ENCODE results near the gene CCDC88C.
A peak's percentile ranks its signal among the peaks of the same experiment; 100 is the strongest.

Gene CCDC88C

DNA sequence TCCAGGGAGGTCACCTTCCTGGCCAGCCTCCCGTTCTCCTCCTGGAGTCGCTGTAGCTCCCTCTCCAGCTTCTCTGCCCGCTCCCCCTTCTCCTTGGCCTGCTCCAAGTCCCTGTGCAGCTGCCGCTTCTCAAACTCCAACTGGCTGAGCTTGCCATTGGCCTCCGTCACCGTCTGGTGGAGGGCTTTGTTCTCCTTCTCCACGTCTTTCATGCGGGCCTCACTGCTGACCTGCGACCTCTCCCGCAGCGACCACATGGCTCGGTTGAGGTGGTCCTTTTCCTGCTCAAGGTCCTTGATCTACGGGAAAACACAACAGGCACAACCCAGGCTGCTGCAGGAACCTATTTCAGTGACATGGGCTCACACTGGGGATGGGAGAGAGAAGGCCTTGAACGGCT, 103.8 kb downstream of the CCDC88C start:
- DNase-seq = no peak
- TF ChIP-seq POLR2A (IDR thresholded peaks at IDR 0.05; ENCODE audit: low read length) = no peak
- no peak for TF ChIP-seq GATA1 (IDR thresholded peaks at IDR 0.05; ENCODE audit: low read depth, low read length)

DNA sequence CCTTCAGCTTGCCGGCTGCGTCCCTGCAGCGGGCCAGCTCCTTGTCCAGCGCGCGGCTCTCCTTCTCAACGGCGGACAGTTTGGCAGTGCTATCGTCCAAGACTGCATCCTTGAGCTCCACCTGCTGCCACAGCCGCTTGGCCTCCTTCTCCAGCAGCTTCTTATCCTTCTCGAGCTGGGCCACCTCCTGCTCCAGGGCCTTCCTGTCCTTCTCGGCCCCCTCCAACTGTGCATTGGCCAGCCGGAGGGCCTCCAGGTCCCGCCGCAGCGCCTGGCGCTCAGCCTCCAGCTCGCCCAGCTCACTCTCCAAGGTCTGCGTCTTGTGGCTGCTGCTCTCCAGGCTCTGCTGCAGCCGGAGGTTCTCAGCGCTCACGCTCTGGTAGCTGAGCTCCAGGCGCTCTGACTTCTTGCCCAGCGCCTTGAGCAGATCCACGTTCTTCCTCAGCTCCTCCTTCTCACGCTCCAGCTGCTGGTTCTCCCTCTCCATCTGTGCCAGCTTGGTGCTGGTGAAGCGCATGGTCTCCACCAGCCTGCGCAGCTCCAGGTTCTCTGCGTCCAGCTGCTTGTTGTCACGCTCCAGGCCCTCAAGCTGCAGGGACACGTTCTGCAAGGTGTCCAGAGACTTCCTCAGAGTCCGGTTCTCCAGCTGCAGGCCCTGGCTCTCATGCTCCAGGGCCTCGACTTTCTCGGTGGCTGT, 104.3 kb downstream of the CCDC88C start:
- TF ChIP-seq POLR2A (IDR thresholded peaks at IDR 0.05; ENCODE audit: low read length) (no peak), GATA1 (IDR thresholded peaks at IDR 0.05; ENCODE audit: low read depth, low read length) (no peak)

DNA sequence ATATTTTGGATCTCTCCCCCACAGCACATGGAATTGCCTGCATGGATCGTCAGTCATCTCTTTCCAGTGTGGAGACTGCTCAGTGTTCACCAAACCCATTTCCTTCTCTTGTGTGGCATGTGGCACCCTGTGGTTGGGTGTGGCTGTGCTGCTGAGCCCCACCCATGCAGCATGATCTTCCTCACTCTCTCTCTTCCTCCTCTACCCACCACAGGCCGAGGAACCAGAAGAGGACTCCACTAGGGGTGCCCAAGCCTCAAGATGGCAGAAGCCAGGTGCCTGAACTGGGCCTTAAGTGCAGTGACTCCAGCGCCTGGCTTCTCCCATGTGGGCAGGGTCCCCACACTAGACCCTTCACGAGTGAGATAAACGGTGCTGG, 106.3 kb downstream of the CCDC88C start:
- no peak for TF ChIP-seq GATA1 (IDR thresholded peaks at IDR 0.05; ENCODE audit: low read depth, low read length)
- TF ChIP-seq POLR2A (IDR thresholded peaks at IDR 0.05; ENCODE audit: low read length) = no peak
- peak; percentile 64 to 71 for DNase-seq

More for the DNA sequence above, 104.3 kb downstream of the CCDC88C start:
- no peak for DNase-seq

DNA sequence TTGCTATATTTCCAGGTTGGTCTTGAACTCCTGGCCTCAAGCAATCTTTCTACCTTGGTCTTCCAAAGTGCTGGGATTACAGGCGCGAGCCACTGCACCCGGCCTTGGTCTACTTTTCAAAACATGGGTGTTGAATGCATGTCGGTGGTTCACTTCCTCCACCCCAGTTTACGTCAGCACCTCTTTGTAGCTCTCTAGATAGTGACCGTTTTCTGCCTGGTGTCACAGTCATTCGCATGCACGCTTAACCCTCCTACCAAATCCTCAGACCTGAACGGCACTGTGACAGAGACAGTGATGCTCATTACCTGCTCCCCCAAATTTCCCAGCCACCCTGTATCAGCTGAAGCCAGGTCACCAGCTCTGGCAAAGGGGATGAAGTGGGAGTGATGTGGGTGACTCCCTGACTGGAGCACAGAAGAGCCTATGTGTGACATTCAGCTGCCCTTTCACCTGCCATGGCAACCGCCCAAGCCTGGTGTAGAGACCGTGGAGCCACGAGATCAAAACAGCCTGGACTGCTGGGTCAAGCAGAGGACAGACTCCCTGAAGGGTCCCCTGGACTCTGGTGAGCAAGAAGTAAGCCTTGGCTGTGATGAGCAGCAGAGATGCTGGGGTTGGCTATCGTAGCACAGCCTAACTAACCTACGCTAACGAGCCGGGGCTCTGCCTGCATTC, 106.9 kb downstream of the CCDC88C start:
- no peak for DNase-seq
- no peak for TF ChIP-seq POLR2A (IDR thresholded peaks at IDR 0.05; ENCODE audit: low read length)
- no peak for TF ChIP-seq GATA1 (IDR thresholded peaks at IDR 0.05; ENCODE audit: low read depth, low read length)

DNA sequence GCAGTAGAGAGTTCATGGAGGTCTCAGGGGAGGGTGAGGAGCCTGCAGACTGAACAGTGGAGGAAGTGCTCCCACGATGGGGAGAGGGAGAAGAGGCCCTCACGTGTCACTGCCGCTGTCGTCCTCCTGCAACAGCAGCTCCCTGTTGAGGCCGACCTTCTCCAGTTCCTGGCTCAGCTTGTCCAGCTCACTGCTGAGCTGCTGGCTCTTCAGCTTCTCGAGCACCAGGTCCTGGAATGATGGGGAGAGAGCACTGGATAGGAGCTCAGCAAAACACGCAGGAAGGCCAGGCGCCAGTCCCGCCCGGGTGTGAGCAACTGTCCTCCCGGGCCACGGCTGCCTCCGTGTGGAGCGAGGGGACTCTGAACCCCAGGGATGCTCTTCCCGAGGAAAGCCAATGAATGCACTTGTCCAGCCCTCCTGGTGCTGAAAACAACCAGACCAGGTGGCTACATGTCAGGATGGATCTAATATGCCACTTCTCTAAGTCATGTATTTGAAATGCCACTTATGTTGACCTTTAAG, 107.8 kb downstream of the CCDC88C start:
- no peak for TF ChIP-seq GATA1 (IDR thresholded peaks at IDR 0.05; ENCODE audit: low read depth, low read length)
- TF ChIP-seq POLR2A (IDR thresholded peaks at IDR 0.05; ENCODE audit: low read length) = no peak

DNA sequence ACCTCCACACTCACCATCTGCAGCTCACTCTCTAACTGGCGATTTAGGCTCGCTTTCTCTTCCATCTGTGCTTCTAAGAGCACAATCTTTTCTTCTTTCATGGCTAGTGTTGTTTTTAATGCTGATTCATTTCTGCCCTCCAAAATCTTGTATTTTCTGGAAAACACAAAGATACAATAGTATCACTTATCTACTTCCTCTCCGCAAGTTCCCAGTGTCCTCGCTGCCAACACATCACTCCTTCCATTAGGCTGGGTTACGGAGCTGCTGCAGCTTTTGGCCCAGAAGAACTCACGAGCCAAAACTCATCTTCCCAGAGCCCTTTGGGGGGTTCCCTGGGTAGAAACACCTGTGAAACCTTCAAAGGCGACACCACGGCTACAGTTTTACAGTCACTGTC, 109.3 kb downstream of the CCDC88C start:
- TF ChIP-seq GATA1 (IDR thresholded peaks at IDR 0.05; ENCODE audit: low read depth, low read length) (no peak), POLR2A (IDR thresholded peaks at IDR 0.05; ENCODE audit: low read length) (no peak)
- no peak for DNase-seq

More for the DNA sequence above, 107.8 kb downstream of the CCDC88C start:
- DNase-seq = no peak

DNA sequence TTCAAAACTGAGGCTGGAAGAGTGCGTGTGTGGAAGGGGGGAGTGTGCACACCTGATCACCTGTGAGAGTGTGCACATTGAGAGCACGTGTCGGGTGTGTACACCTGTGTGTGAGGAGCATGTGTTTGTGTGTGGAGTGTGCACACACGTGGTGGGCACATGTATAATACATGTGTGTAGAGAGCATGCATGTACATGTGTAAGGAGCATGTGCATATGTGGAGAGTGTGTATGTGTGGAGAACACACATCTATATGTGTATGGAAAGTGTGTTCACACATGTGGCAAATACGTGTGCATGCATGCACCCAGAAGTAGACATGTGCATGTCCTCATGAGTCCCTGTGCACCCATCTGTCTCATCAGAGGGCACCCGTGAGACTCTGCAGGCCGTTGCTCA, 110.0 kb downstream of the CCDC88C start:
- TF ChIP-seq POLR2A (IDR thresholded peaks at IDR 0.05; ENCODE audit: low read length) (no peak), GATA1 (IDR thresholded peaks at IDR 0.05; ENCODE audit: low read depth, low read length) (no peak)
- DNase-seq = no peak

DNA sequence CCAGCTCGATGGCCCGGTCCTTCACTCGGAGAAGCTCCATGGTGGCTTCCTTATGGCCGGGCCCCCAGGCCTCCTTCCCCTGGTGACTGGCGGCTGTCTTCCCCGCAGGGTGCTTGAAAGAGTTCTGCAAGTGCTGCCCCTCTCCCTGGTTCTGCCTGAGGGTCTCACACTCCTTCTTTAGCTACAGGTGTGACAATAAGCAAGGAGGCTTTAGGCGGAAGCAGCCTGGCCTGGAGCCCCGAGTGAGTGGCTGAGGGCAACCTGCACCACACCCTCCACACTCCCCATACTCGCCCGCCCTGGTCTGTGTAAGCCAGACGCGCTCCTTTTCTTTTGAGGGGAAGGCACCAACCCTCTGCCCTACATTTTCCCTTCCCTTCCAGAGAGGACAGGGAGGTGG, 110.6 kb downstream of the CCDC88C start:
- TF ChIP-seq POLR2A (IDR thresholded peaks at IDR 0.05; ENCODE audit: low read length) (no peak), GATA1 (IDR thresholded peaks at IDR 0.05; ENCODE audit: low read depth, low read length) (no peak)
- DNase-seq = no peak

DNA sequence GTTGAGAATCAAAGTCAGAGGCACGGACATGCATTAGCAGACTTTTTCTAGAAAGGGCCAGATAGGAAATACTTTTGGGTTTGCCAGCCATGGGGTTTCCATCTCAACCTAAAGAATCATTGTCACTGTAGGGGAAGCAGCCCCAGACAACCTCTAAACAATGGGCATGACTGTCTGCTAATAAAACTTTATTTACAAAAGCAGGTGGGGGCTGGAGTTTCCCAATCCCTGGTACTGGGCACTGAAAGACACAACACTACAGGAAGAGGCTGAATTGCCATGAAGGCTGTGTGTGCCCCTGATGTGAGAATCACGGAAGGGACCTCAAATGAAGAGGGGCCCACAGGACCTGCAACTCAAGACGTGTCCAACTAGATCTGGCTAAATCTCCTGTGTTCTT, 111.1 kb downstream of the CCDC88C start:
- TF ChIP-seq POLR2A (IDR thresholded peaks at IDR 0.05; ENCODE audit: low read length) (no peak), GATA1 (IDR thresholded peaks at IDR 0.05; ENCODE audit: low read depth, low read length) (no peak)
- DNase-seq = no peak

DNA sequence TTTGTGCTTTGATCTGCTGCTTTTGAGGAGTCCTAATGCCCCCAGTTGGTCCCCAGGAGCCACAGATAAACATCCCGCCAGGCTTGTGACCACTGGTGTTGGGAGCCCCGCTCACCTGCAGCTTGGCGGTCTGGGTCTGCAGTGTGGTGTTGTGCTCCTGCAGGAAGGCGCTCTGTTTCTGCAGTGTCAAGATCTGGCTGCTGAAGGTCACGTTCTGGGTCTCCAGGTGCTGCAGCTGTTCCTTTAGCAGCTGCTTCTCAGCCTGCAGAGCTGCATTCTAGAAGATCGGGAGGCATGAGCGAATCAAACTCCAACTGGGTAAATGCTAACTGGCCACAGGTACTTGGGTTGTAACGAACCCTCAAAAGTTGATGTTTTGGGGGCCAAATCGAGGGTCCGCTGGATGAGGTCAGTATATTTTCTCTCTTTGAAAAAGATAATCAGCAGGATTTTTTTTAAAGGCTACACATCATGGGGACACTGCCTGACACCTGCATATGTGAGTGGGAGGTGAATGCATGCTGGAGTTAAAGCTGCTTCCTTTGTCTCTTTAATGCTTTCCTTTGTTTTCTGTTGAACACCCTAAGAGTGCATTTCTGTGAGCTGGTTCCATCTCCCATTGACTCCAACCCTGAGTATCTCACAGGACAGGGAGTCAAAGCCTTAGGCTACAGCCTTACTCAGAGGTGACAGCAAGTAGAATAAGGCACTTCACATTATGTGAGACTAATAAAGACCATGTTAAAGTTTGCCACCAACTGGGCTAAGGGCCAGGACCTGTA, 111.8 kb downstream of the CCDC88C start:
- TF ChIP-seq POLR2A (IDR thresholded peaks at IDR 0.05; ENCODE audit: low read length) (no peak), GATA1 (IDR thresholded peaks at IDR 0.05; ENCODE audit: low read depth, low read length) (no peak)

DNA sequence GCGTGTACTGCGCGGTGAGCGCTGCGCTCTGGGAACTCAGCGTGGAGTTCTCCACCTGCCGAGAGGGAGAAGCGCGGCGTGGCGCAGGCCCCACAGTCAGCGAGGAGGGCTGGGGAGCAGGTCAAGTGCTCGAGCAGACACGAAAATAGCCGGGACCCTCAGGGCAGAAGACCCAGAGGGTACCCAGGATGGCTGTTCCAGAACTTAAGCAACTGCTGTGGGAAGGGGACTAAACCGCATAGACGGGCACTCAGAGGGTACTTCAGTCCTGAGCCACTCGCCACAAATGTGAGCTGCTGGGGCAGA, 113.7 kb downstream of the CCDC88C start:
- no peak for DNase-seq
- TF ChIP-seq POLR2A (IDR thresholded peaks at IDR 0.05; ENCODE audit: low read length) = no peak

More for the DNA sequence above, 111.8 kb downstream of the CCDC88C start:
- no peak for DNase-seq

DNA sequence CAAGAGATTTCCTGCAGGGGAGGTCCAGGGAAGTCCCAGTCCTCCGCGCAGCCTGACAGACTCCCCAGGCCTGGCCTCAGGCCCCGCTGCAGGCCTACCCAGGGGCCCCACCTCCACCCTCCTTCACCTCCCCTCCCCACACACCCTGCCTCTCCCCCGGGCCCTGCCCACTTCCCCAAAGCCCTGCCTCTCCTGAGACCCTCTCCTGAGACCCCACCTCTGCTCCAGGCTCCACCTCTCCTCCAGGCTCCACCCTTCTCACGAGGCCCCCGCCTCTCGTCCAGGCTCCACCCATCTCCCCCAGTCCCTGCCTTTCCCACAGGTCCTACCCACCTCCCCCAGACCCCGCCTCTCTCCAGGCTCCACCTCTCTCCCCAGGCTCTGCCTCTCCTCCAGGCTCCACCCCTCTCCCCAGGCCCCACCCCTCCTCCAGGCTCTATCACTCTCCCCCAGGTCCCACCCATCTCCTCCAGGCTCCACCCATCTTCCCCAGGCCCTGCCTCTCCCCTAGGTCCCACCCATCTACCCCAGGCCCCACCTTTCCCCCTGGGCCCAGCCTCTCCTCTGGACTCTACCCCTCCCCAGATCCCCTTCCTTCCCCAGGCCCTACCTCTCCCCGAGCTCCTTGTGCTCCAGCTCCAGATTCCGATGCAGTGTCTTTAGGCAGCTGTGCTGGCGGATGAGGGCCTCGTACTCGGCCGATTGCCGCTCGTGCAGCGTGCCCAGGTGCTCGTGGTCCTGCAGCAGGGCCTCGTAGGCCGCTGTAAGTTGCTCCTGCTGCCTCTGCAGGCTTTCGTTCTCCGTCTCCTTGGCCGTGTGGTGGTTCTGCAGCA, 114.3 kb downstream of the CCDC88C start:
- DNase-seq = peak; percentile 86 to 88
- TF ChIP-seq GATA1 (IDR thresholded peaks at IDR 0.05; ENCODE audit: low read depth, low read length) (no peak), POLR2A (IDR thresholded peaks at IDR 0.05; ENCODE audit: low read length) (no peak)

DNA sequence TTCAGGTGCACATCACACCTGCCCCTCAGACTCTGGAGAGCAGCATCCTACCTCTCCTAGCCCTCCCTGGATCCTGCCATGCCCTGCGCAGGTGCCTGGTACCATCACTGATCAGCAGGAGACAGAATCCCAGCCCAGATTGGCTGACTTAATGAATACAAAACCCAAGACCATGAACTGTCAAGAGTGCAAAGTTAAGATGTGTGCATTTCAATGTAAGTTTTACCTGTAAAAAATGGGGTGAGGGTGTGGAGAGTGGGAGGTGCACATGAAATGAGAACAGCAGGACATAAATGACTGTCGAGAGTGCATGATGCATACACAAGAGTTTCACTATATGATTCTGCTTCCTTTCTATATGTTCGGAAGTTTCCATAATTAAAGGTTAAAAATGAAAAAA, 115.2 kb downstream of the CCDC88C start:
- TF ChIP-seq GATA1 (IDR thresholded peaks at IDR 0.05; ENCODE audit: low read depth, low read length) = no peak
- no peak for TF ChIP-seq POLR2A (IDR thresholded peaks at IDR 0.05; ENCODE audit: low read length)
- no peak for DNase-seq

DNA sequence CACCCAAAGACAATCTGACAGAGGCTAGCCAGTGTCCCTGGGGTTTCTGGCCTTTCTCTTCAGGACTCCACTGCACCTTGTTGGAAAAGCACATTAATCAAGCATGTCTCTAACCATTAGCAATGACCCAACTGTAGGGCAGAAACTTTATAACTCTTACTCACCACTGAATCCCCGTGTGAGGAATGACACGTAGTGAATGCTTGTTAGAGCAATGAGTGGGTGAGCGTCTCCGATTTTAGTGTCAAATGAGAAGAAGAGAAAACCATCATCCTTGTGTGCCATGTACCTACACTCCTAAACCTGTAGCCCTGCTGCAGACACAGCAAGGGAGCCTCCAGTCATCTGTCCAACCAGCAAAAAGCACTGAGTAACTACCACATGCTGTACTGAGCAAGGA, 116.7 kb downstream of the CCDC88C start:
- DNase-seq = no peak

More for the DNA sequence above, 116.7 kb downstream of the CCDC88C start:
- no peak for TF ChIP-seq POLR2A (IDR thresholded peaks at IDR 0.05; ENCODE audit: low read length)
- TF ChIP-seq GATA1 (IDR thresholded peaks at IDR 0.05; ENCODE audit: low read depth, low read length) = no peak
